Measurements from ENCODE around the gene TMEM163.

The TMEM163 gene

GRCh38 chr2:134671513-134671912 lies 47.3 kb downstream of the TMEM163 start:
- no peak for DNase-seq (ENCODE audit: extremely low spot score)
- ChIA-PET POLR2A (no interaction called here), CTCF (interaction anchor here (1.1 to 1.8 kb wide), 5 partner anchors 9 to 109 kb away, joined by 3 to 4 read pairs (median 3); no protein-coding TSS in a partner anchor)
- no peak for TF ChIP-seq CTCF (IDR thresholded peaks at IDR 0.05; ENCODE audit: control extremely low read depth, extremely low read depth, low read depth, missing control alignments)

GRCh38 chr2:134670955-134671354 lies 47.8 kb downstream of the TMEM163 start:
- ChIA-PET CTCF (interaction anchor here (1.1 to 1.8 kb wide), 3 partner anchors 11 to 109 kb away, joined by 3 to 4 read pairs (median 4); no protein-coding TSS in a partner anchor), POLR2A (no interaction called here)
- TF ChIP-seq CTCF (IDR thresholded peaks at IDR 0.05; ENCODE audit: control extremely low read depth, extremely low read depth, low read depth, missing control alignments), result no peak
- DNase-seq (ENCODE audit: extremely low spot score), result no peak

- POLR2A ChIA-PET, result no interaction called here
- TF ChIP-seq CTCF (IDR thresholded peaks at IDR 0.05; ENCODE audit: control extremely low read depth, extremely low read depth, low read depth, missing control alignments), result no peak
- CTCF ChIA-PET, result no interaction called here
- DNase-seq (ENCODE audit: extremely low spot score), result no peak
Measured at GRCh38 chr2:134669731-134670669, 48.8 kb downstream of the TMEM163 start.

- ChIA-PET CTCF (interaction anchor here (0.9 to 1.2 kb wide), 2 partner anchors 8 kb away, joined by 3 read pairs; no protein-coding TSS in a partner anchor), POLR2A (no interaction called here)
- DNase-seq (ENCODE audit: extremely low spot score), result peak; percentile 34
- TF ChIP-seq CTCF (IDR thresholded peaks at IDR 0.05; ENCODE audit: control extremely low read depth, extremely low read depth, low read depth, missing control alignments), result no peak
Measured at GRCh38 chr2:134668821-134669220, 50.0 kb downstream of the TMEM163 start.

- POLR2A ChIA-PET, result no interaction called here
Measured at GRCh38 chr2:134667541-134667940, 51.3 kb downstream of the TMEM163 start.

GRCh38 chr2:134667081-134667480 lies 51.7 kb downstream of the TMEM163 start:
- ChIA-PET POLR2A (no interaction called here), CTCF (no interaction called here)
- TF ChIP-seq CTCF (IDR thresholded peaks at IDR 0.05; ENCODE audit: control extremely low read depth, extremely low read depth, low read depth, missing control alignments), result no peak

More at GRCh38 chr2:134667541-134667940, 51.3 kb downstream of the TMEM163 start:
- CTCF ChIA-PET, result no interaction called here
- DNase-seq (ENCODE audit: extremely low spot score), result no peak
- no peak for TF ChIP-seq CTCF (IDR thresholded peaks at IDR 0.05; ENCODE audit: control extremely low read depth, extremely low read depth, low read depth, missing control alignments)

More at GRCh38 chr2:134667081-134667480, 51.7 kb downstream of the TMEM163 start:
- no peak for DNase-seq (ENCODE audit: extremely low spot score)
